ENCODE results near the gene SEC14L6.

DNA sequence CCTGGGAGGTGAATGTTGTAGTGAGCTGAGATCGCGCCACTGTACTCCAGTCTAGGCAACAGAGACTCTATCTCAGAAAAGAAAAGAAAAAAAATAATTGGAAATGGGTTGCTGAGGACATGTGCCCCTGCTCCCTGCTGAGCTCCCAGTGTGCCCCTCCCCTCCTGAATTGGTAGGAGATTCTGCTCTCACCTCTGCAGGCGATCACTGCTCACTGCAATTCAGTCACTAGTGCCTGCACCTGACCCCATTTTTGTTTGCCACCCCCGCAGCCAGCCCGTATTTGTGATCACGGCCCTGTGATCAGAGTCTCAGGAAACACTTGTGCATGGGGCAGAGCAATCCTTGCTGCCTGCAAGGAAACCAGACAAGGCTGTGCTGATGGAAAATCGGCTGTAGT lies 58.4 kb downstream of the SEC14L6 start:
- TF ChIP-seq, protein P1, sequence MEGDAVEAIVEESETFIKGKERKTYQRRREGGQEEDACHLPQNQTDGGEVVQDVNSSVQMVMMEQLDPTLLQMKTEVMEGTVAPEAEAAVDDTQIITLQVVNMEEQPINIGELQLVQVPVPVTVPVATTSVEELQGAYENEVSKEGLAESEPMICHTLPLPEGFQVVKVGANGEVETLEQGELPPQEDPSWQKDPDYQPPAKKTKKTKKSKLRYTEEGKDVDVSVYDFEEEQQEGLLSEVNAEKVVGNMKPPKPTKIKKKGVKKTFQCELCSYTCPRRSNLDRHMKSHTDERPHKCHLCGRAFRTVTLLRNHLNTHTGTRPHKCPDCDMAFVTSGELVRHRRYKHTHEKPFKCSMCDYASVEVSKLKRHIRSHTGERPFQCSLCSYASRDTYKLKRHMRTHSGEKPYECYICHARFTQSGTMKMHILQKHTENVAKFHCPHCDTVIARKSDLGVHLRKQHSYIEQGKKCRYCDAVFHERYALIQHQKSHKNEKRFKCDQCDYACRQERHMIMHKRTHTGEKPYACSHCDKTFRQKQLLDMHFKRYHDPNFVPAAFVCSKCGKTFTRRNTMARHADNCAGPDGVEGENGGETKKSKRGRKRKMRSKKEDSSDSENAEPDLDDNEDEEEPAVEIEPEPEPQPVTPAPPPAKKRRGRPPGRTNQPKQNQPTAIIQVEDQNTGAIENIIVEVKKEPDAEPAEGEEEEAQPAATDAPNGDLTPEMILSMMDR (IDR thresholded peaks at IDR 0.05; ENCODE audit: low read length): no peak
- no peak for TF ChIP-seq EZH2 (IDR thresholded peaks at IDR 0.05; ENCODE audit: borderline replicate concordance, low read length)
